K562 (cell line): ENCODE measurements around the gene TECPR1. TPM values are rescaled to one million over a fixed set of nuclear protein-coding genes. Genes with fewer than 3 reads are reported as not detected.

Source experiments
- ATAC-seq: fragments of 200-7000 bp; cut with Tn5 transposase; 3 replicates; pipeline ENCODE4 v1.9.1; 2020; ENCODE audit warnings: moderate library complexity
- BruUV-seq: library from RNA; stranded (reverse); fragments of 400-500 nt; replicated peaks from 2 replicates; lab custom pipeline; 2021; lab: Mats Ljungman, UMichigan
- CTCF ChIA-PET: fragments of 300-600 bp; formaldehyde crosslinking; extraction: SDS; loops from one replicate; lab custom pipeline; 2021; ENCODE audit warnings: low intra/inter-chr PET ratio; lab: Yijun Ruan, JAX
- POLR2A ChIA-PET: fragments of 300-600, 350-650 bp; sonication (Branson Sonifier 250); formaldehyde crosslinking; extraction: SDS; loops from one replicate; lab custom pipeline; 2021; ENCODE audit warnings: antibody characterized with exemption, inconsistent platforms; lab: Yijun Ruan, JAX
- DNase-seq, 4 experiments: peaks; one replicate each; pipeline versions ENCODE4 v3.0.0 to v3.0.0-alpha.2; 2011 to 2018; ENCODE audit warnings: low spot score in 3 of 4, mixed read lengths in 3 of 4; ENCODE audit errors: extremely low read depth in 1 of 4
- FAIRE-seq: peaks from 2 replicates; lab custom pipeline; 2011; peaks lifted over from hg19 to GRCh38; lab: Jason Lieb, UNC
- H2AFZ ChIP-seq: 2 replicates; pipeline ENCODE4 v1.6.0; 2011; ENCODE audit warnings: low read depth, low read length, control low read depth, inconsistent platforms
- H3K27ac ChIP-seq: fragments of 200-600 bp; 3 replicates; pipeline ENCODE4 v1.8.0; 2011; ENCODE audit warnings: low read depth, mild to moderate bottlenecking, control low read depth, inconsistent platforms, low read length, moderate library complexity, mixed read lengths; ENCODE audit errors: extremely low read depth
- H3K27me3 ChIP-seq, 2 experiments: fragments of 300-600 bp in 1 of 2; 2 replicates in 1 of 2; 3 replicates in 1 of 2; pipeline versions ENCODE4 v1.6.0 to v1.8.0; 2011; ENCODE audit warnings: inconsistent platforms in 2 of 2, low read length in 2 of 2, mild to moderate bottlenecking in 1 of 2, mixed read lengths in 1 of 2, moderate library complexity in 1 of 2; ENCODE audit not compliant: control insufficient read depth in 2 of 2, insufficient read depth in 2 of 2
- H3K36me3 ChIP-seq: fragments of 300-600 bp; 3 replicates; pipeline ENCODE4 v1.8.0; 2011; ENCODE audit warnings: mild to moderate bottlenecking, low read length, inconsistent platforms; ENCODE audit not compliant: control insufficient read depth, insufficient read depth
- H3K4me1 ChIP-seq, 2 experiments: fragments of 200-600 bp in 1 of 2; replicated peaks in 1 of 2; 2 replicates in 1 of 2; 3 replicates in 1 of 2; pipeline versions ENCODE4 v1.5.1 to v1.8.0; 2011; ENCODE audit warnings: inconsistent platforms in 2 of 2, low read length in 2 of 2, mild to moderate bottlenecking in 1 of 2, mixed read lengths in 1 of 2, moderate library complexity in 1 of 2; ENCODE audit not compliant: control insufficient read depth in 2 of 2, insufficient read depth in 2 of 2
- H3K4me2 ChIP-seq: 2 replicates; pipeline ENCODE4 v1.6.1; 2011; ENCODE audit warnings: low read length, control low read depth, inconsistent platforms, mixed read lengths; ENCODE audit not compliant: insufficient read depth
- H3K4me3 ChIP-seq: fragments of 200-600 bp; sonication (generic), shearing (Covaris generic); 2 replicates; pipeline ENCODE4 v1.5.1; 2016; ENCODE audit warnings: control low read depth, inconsistent platforms
- H3K79me2 ChIP-seq: fragments of 200-600 bp; 3 replicates; pipeline ENCODE4 v1.8.0; 2011; ENCODE audit warnings: low read length, inconsistent platforms; ENCODE audit not compliant: control insufficient read depth, insufficient read depth
- H3K9ac ChIP-seq, 2 experiments: 2 replicates each; pipeline versions ENCODE4 v1.6.0 to v1.6.1; 2011; ENCODE audit warnings: low read depth in 2 of 2, low read length in 2 of 2, control low read depth in 1 of 2, inconsistent platforms in 1 of 2, mild to moderate bottlenecking in 1 of 2, mixed read lengths in 1 of 2; ENCODE audit not compliant: insufficient read depth in 1 of 2
- H3K9me1 ChIP-seq: one replicate; pipeline ENCODE4 v1.6.0; 2011; ENCODE audit warnings: inconsistent platforms, mild to moderate bottlenecking, low read length, moderate library complexity; ENCODE audit not compliant: control insufficient read depth, insufficient read depth
- H3K9me3 ChIP-seq: replicated peaks from 2 replicates; pipeline ENCODE4 v1.5.1; 2011; ENCODE audit warnings: low read depth, low read length, inconsistent platforms; ENCODE audit not compliant: control insufficient read depth, insufficient read depth
- H4K20me1 ChIP-seq: replicated peaks from 2 replicates; pipeline ENCODE4 v1.6.1; 2011; ENCODE audit warnings: low read length, inconsistent platforms, mixed read lengths; ENCODE audit not compliant: control insufficient read depth, insufficient read depth
- RBFOX2 ChIP-seq: fragments of 200-400 bp; formaldehyde crosslinking; IDR thresholded peaks from 2 replicates; pipeline ENCODE4 v1.6.1; 2017; ENCODE audit warnings: low read depth, mild to moderate bottlenecking, low read length, moderate library complexity
- SNIP1 ChIP-seq: fragments of 450-650 bp; IDR thresholded peaks from 2 replicates; pipeline ENCODE4 v1.7.1; 2017; ENCODE audit warnings: low read depth, mild to moderate bottlenecking
- SREBF2 ChIP-seq: sonication (generic); formaldehyde crosslinking; IDR thresholded peaks from 2 replicates; pipeline ENCODE4 v1.4.0; 2020; ENCODE audit warnings: mild to moderate bottlenecking, missing genetic modification reagents
- TOE1 ChIP-seq, 2 experiments: fragments of 450-650 bp in 1 of 2; sonication (generic) in 1 of 2; formaldehyde crosslinking in 1 of 2; IDR thresholded peaks; 2 replicates each; pipeline versions ENCODE4 v1.7.1 to v1.8.0; 2016 to 2022; ENCODE audit warnings: borderline replicate concordance in 2 of 2, mild to moderate bottlenecking in 2 of 2, antibody characterized with exemption in 1 of 2, inconsistent platforms in 1 of 2, low read depth in 1 of 2, missing genetic modification reagents in 1 of 2, moderate library complexity in 1 of 2
- WGBS: fragments of 100-300 bp; shearing (Covaris generic); methylation state at CpG from one replicate; pipeline ENCODE4 v1.1.6; 2016; ENCODE audit warnings: low coverage, mixed read lengths; ENCODE audit not compliant: insufficient coverage; ENCODE audit errors: missing lambda C conversion rate; 5-methylcytosine and 5-hydroxymethylcytosine counted together
- in situ Hi-C: fragments of 300-500 bp; cut with MboI; formaldehyde crosslinking; loops from 4 replicates; pipeline ENCODE4 v1.15.0; 2018; ENCODE audit warnings: inconsistent platforms, mixed read lengths
- intact Hi-C: fragments of 100-400 bp; cut with micrococcal nuclease; formaldehyde crosslinking; loops from 2 replicates; pipeline ENCODE4 v1.14.2; 2022
- polyA plus RNA-seq, 8 experiments: library from polyadenylated mRNA; depleted of rRNA in 4 of 8; stranded (reverse) in 5 of 8; unstranded in 3 of 8; fragments of >200 nt; fragmentation: Nextera tagmentation in 2 of 8; fragmentation: Illumina TruSeq in 1 of 8; extraction: Ambion mirVana in 2 of 8; extraction: Trizol in 1 of 8; gene quantifications; 2 replicates each; pipeline versions ENCODE4 v1.2.1 to v1.2.3, GENCODE V29; 2011 to 2014; ENCODE audit warnings: inconsistent platforms in 1 of 8, missing spikeins in 1 of 8
- total RNA-seq, 7 experiments: library from RNA; depleted of rRNA in 6 of 7; stranded (reverse); fragments of >200 nt in 6 of 7; fragmentation: Illumina TruSeq in 2 of 7; extraction: Trizol in 2 of 7; gene quantifications; 2 replicates each; pipeline versions ENCODE4 v1.2.1 to v1.2.3, GENCODE V29; 2011 to 2021; ENCODE audit warnings: low replicate concordance in 1 of 7
- TF ChIP-seq, protein P1 (sequence below): fragments of 250-450 bp; sonication (Bioruptor Pico); IDR thresholded peaks from 2 replicates; pipeline ENCODE4 v1.8.0; 2022; ENCODE audit warnings: moderate library complexity, mild to moderate bottlenecking, inconsistent platforms

TECPR1 gene
- total and polyA plus RNA-seq, 9 of the 15 experiments (the other 6 are each of a cell fraction or from before 2014, with no cell fraction given) = 0.17 to 15.0 (median 2.2) TPM

DNA sequence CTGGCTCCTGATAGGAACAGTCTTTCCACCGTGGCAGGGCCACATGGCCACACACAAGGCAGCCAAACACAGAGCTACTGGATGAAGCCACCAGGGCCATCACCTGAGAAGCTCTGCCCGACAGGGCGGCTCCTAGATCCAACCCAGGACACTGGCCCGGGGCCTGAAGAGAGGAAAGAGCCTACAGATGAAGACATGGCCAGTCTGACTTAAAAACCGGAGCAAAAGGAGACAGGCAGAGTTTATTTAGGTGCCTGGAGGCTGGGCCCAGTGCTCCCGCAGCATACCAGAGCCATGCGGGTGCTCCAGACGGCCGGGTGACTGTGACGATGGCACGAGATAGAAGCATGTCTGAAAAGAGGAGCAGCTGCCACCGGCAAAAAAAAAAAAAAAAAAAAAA, 3.9 kb downstream of the TECPR1 start:
- intact Hi-C loops = no loop called here
- Histone ChIP-seq H3K36me3 (no peaks in the 10 kb centered on the region), H3K4me3 (no peak overlapping the region), H3K27ac (no peak overlapping the region), H2AFZ (no peak overlapping the region), H3K4me2 (no peak overlapping the region), H3K4me1 (peaks cover 10 to 24% of the 10 kb centered on the region in 2 experiments; a peak in 4 of 5 replicates), H3K27me3 (no peaks in the 10 kb centered on the region), H3K9me1 (no peaks in the 10 kb centered on the region), H3K9ac (no peak overlapping the region), H3K9me3 (no peaks in the 10 kb centered on the region), H3K79me2 (peaks cover 9% of the 10 kb centered on the region), H4K20me1 (no peaks in the 10 kb centered on the region)
- TF ChIP-seq TOE1 (IDR thresholded peaks at IDR 0.05; ENCODE audit: borderline replicate concordance) (no peak), TOE1 (CRISPR knock-in tag; IDR thresholded peaks at IDR 0.05; ENCODE audit: borderline replicate concordance, low read depth) (no peak)
- TF ChIP-seq, protein P1, sequence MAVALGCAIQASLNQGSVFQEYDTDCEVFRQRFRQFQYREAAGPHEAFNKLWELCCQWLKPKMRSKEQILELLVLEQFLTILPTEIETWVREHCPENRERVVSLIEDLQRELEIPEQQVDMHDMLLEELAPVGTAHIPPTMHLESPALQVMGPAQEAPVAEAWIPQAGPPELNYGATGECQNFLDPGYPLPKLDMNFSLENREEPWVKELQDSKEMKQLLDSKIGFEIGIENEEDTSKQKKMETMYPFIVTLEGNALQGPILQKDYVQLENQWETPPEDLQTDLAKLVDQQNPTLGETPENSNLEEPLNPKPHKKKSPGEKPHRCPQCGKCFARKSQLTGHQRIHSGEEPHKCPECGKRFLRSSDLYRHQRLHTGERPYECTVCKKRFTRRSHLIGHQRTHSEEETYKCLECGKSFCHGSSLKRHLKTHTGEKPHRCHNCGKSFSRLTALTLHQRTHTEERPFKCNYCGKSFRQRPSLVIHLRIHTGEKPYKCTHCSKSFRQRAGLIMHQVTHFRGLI (CRISPR knock-in tag) = no peak
- no peak for ATAC-seq
- no TSS peak for BruUV-seq
- CTCF ChIA-PET = no interaction called here
- WGBS = 75% methylated on average over 5 of the region's 12 CpGs
- FAIRE-seq = no peak
- in situ Hi-C loops = no loop called here
- DNase-seq = no peak
- POLR2A ChIA-PET = no interaction called here

DNA sequence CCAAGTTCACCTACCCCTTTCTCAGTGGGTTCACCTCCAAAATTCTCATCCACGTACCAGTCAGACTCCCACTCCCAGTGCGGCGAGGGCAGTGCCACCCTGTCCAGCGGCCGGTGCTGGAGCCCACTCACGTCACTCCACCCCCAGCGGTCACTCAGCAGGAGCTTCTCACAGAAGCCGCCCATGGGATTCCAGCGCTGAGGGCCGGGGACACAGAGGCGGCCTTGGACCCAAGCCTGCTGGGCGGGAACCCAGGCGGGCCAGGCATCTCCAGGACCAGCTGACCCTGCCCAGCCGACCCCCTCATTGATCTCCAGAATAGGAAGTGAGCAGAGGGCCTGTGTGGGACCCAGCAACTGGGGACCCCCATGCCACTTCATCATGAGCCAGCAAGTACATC, 7.2 kb downstream of the TECPR1 start:
- H3K4me1 ChIP-seq = peaks cover 0 to 14% of the 10 kb centered on the region in 2 experiments; a peak in 2 of 5 replicates
- no peak for DNase-seq
- no peaks in the 10 kb centered on the region for H3K9me1 ChIP-seq
- H3K4me3 ChIP-seq = no peak overlapping the region
- H4K20me1 ChIP-seq = no peaks in the 10 kb centered on the region
- no TSS peak for BruUV-seq
- in situ Hi-C loops = no loop called here
- no peak for FAIRE-seq
- no peaks in the 10 kb centered on the region for H3K27me3 ChIP-seq
- POLR2A ChIA-PET = interaction anchor here (0.7 kb wide), 1 partner anchor 216 kb away, joined by 3 read pairs; no protein-coding TSS in a partner anchor
- no peaks in the 10 kb centered on the region for H3K36me3 ChIP-seq
- WGBS = 80% methylated on average over 2 of the region's 14 CpGs
- H2AFZ ChIP-seq = no peak overlapping the region
- TF ChIP-seq SREBF2 (CRISPR knock-in tag) (no peak), RBFOX2 (peak; percentile 26; the same call in 1 of the 2 replicates), SNIP1 (no peak)
- TF ChIP-seq, all 486 proteins: peak for 1
- Histone ChIP-seq H3K79me2 (no peaks in the 10 kb centered on the region), H3K27ac (no peak overlapping the region), H3K9ac (no peak overlapping the region), H3K4me2 (no peak overlapping the region), H3K9me3 (no peaks in the 10 kb centered on the region)
- CTCF ChIA-PET = no interaction called here
- ATAC-seq = no peak
- intact Hi-C loops = loop anchor here (5.0 kb wide), 1 partner anchor 78 kb away; no protein-coding TSS in a partner anchor
